SIG-M5 treated with dmso at 0.1 percent for 504 hours (cell line): Measurements from ENCODE around the gene ACAN.

ENCODE experiments used
- DNase-seq: peaks from one replicate; lab custom pipeline; 2025; ENCODE audit not compliant: unreplicated experiment; lab: John Stamatoyannopoulos, UW

Gene ACAN

GRCh38 chr15:88800738-88801137 is 2.5 kb upstream of the ACAN start:
- no peak for DNase-seq

GRCh38 chr15:88802250-88802990 is 816 bp upstream of the ACAN start:
- DNase-seq = no peak

GRCh38 chr15:88802991-88803240 is 320 bp upstream of the ACAN start:
- DNase-seq = no peak

GRCh38 chr15:88803920-88804247 is 648 bp downstream of the ACAN start:
- DNase-seq = no peak

GRCh38 chr15:88804257-88804656 is 1.0 kb downstream of the ACAN start:
- no peak for DNase-seq

GRCh38 chr15:88805031-88805780 is 2.0 kb downstream of the ACAN start:
- no peak for DNase-seq

- no peak for DNase-seq
Measured at GRCh38 chr15:88810446-88810845, 7.2 kb downstream of the ACAN start.

- no peak for DNase-seq
Measured at GRCh38 chr15:88812133-88812532, 8.9 kb downstream of the ACAN start.

- no peak for DNase-seq
Measured at GRCh38 chr15:88813960-88814359, 10.7 kb downstream of the ACAN start.

- DNase-seq = no peak
Measured at GRCh38 chr15:88814393-88814792, 11.2 kb downstream of the ACAN start.

- no peak for DNase-seq
Measured at GRCh38 chr15:88818920-88819319, 15.7 kb downstream of the ACAN start.

- DNase-seq = no peak
Measured at GRCh38 chr15:88821993-88822392, 18.8 kb downstream of the ACAN start.

- no peak for DNase-seq
Measured at GRCh38 chr15:88828791-88829190, 25.6 kb downstream of the ACAN start.

GRCh38 chr15:88830016-88830415 is 26.8 kb downstream of the ACAN start:
- DNase-seq = no peak

GRCh38 chr15:88832820-88833730 is 29.8 kb downstream of the ACAN start:
- DNase-seq = no peak

- no peak for DNase-seq
Measured at GRCh38 chr15:88833731-88834100, 30.5 kb downstream of the ACAN start.

GRCh38 chr15:88834211-88834812 is 31.1 kb downstream of the ACAN start:
- DNase-seq = no peak

GRCh38 chr15:88835119-88835518 is 31.9 kb downstream of the ACAN start:
- DNase-seq = no peak

- no peak for DNase-seq
Measured at GRCh38 chr15:88835646-88836045, 32.4 kb downstream of the ACAN start.

GRCh38 chr15:88838667-88839066 is 35.4 kb downstream of the ACAN start:
- DNase-seq = no peak

GRCh38 chr15:88839146-88839545 is 35.9 kb downstream of the ACAN start:
- DNase-seq = no peak

GRCh38 chr15:88839961-88840360 is 36.7 kb downstream of the ACAN start:
- DNase-seq = no peak
